Stimulated activated CD8-positive, alpha-beta memory T cell treated with anti-CD3 and anti-CD28 coated beads, Interleukin-4, amount 100 ng/mL, for 48 hours (primary cell): ENCODE data around the gene PCDHB5.
"Not testable (repeated sequence)": the region's sequence is repeated elsewhere in the genome, so short reads cannot be mapped to it uniquely, and the experiment has no call there.

Experiments
- DNase-seq: peaks from one replicate; pipeline ENCODE4 v3.0.0-alpha.2; 2020

Gene PCDHB5

DNA sequence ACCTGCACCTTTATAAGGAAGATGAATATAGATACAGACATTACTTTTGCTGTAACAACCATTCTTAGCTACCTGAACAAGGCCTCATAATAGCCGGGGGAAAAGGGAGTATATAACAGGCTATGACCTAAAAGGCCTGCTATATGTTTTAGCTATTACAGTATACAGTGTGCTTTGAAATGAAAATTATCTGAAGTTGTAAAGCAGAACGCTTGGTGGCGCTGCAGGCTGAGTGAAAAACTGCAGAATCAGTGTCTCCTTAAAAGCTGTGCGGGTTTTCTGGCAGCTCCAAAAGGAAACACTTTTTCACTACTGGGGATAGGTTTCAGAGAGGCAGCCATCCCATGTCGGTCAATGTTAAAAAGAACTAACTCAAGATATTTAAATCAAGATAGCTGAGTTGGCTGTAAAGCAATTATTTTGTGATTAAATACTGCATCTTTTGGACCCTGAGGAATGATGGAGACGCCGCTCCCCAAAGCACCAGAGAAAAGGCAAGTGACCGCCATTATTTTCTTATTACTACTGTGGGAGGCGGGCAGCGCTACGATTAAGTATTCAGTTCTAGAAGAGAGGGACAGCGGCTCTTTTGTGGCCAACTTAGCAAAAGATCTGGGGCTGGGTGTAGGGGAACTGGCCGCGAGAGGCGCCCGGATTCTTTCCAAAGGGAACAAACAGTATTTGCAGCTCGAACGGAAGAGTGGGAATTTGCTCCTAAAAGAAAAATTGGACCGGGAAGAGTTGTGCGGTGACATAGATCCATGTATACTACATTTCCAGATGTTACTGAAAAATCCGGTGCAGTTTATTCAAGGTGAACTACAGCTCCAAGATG lies 20.8 kb downstream of the PCDHB5 start:
- no peak for DNase-seq

DNA sequence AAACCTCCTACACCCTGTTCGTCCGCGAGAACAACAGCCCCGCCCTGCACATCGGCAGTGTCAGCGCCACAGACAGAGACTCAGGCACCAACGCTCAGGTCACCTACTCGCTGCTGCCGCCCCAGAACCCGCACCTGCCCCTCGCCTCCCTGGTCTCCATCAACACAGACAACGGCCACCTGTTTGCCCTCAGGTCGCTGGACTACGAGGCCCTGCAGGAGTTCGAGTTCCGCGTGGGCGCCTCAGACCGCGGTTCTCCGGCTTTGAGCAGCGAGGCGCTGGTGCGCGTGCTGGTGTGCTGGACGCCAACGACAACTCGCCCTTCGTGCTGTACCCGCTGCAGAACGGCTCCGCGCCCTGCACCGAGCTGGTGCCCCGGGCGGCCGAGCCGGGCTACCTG lies 22.4 kb downstream of the PCDHB5 start:
- not testable (repeated sequence) for DNase-seq

DNA sequence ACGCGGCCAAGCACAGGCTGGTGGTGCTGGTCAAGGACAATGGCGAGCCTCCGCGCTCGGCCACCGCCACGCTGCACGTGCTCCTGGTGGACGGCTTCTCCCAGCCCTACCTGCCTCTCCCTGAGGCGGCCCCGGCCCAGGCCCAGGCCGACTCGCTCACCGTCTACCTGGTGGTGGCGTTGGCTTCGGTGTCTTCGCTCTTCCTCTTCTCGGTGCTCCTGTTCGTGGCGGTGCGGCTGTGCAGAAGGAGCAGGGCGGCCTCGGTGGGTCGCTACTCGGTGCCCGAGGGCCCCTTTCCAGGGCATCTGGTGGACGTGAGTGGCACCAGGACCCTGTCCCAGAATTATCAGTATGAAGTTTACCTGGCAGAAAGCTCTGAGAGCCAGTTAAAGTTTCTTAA lies 22.9 kb downstream of the PCDHB5 start:
- not testable (repeated sequence) for DNase-seq

DNA sequence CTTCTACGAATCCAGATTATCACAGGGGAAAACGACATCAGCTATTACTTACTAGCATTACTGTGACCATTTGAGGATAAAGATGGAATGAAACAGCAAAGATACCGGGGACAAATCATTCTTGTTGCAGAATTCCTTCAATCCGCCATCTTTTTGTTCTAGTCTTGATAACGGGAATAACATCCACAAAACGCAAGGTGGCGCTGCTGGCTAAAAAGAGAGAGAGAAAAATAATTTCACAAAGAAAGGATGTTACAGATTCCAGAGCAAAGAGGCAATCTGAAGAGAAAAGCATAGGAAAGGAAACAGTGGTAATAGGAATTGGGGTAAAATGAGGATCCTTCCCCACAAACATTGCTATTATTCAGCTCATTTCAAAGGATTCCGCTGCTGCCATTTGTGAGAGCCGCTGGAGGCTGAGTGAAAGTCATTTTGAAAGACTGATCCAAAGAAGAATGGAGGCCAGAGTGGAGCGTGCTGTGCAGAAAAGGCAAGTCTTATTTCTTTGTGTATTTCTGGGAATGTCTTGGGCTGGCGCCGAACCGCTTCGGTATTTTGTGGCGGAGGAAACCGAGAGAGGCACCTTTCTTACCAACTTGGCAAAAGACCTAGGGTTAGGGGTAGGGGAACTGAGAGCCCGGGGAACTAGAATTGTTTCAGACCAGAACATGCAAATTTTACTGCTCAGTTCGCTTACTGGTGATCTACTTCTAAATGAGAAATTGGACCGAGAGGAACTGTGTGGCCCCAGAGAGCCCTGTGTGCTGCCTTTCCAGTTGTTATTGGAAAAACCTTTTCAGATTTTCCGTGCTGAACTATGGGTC lies 37.6 kb downstream of the PCDHB5 start, which contains the start of gene PCDHB7:
Gene PCDHB7 (plus strand): TSS at position 264 of the 824 bp plus-strand sequence. CDS start 192 bp downstream, at position 456.
- DNase-seq, result no peak

DNA sequence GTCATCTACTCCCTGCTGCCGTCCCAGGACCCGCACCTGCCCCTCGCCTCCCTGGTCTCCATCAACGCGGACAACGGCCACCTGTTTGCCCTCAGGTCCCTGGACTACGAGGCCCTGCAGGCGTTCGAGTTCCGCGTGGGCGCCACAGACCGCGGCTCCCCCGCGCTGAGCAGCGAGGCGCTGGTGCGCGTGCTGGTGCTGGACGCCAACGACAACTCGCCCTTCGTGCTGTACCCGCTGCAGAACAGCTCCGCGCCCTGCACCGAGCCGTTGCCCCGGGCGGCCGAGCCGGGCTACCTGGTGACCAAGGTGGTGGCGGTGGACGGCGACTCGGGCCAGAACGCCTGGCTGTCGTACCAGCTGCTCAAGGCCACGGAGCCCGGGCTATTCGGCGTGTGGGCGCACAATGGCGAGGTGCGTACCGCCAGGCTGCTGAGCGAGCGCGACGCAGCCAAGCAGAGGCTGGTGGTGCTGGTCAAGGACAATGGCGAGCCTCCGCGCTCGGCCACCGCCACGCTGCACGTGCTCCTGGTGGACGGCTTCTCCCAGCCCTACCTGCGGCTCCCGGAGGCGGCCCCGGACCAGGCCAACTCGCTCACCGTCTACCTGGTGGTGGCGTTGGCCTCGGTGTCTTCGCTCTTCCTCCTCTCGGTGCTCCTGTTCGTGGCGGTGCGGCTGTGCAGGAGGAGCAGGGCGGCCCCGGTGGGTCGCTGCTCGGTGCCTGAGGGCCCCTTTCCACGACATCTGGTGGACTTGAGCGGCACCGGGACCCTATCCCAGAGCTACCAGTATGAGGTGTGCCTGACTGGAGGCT lies 39.5 kb downstream of the PCDHB5 start:
- not testable (repeated sequence) for DNase-seq

DNA sequence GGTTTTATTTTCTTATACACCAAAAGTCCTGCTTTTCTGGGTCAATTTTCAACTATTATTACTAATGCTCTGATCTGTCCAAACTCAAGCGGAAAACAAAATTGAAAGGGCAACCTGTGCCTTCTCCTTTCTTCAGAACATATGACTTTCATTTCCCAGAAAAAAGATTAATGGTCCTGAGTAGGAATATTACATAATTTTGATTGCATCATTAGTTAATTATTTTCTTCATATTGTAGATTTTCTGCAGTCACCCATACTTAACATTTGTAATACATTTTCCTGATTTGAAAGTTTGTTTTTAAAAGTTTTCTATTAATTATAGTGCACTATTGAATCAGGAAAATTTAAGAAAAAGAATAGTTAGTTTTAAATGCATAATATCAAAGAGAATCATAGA lies 40.9 kb downstream of the PCDHB5 start:
- no peak for DNase-seq

DNA sequence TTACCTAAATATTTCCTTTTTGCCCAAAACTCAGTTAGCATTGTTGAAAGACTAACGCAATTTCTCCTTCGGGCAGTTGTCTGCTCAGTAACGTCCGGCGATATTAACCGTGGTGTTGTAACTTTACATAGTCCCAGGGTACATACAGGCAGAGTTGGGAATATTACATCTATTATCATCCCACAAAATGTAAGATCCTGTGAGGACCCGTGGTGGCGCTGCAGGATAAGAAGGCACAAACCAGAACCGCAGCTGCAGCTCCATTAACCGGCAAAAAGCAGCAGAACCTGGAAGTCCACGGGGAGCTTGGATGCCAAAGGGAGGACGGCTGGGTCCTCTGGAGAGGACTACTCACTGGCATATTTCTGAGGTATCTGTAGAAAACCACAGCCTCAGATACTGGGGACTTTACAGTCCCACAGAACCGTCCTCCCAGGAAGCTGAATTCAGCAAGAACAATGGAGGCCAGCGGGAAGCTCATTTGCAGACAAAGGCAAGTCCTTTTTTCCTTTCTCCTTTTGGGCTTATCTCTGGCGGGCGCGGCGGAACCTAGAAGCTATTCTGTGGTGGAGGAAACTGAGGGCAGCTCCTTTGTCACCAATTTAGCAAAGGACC lies 42.7 kb downstream of the PCDHB5 start, which contains the start of gene PCDHB8:
Gene PCDHB8 (plus strand): TSS at position 214 of the 615 bp plus-strand sequence. CDS start 245 bp downstream, at position 459.
- DNase-seq, result not testable (repeated sequence)

DNA sequence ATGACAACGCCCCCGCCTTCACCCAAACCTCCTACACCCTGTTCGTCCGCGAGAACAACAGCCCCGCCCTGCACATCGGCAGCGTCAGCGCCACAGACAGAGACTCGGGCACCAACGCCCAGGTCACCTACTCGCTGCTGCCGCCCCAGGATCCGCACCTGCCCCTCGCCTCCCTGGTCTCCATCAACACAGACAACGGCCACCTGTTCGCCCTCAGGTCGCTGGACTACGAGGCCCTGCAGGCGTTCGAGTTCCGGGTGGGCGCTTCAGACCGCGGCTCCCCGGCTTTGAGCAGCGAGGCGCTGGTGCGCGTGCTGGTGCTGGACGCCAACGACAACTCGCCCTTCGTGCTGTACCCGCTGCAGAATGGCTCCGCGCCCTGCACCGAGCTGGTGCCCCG lies 44.4 kb downstream of the PCDHB5 start:
- not testable (repeated sequence) for DNase-seq

DNA sequence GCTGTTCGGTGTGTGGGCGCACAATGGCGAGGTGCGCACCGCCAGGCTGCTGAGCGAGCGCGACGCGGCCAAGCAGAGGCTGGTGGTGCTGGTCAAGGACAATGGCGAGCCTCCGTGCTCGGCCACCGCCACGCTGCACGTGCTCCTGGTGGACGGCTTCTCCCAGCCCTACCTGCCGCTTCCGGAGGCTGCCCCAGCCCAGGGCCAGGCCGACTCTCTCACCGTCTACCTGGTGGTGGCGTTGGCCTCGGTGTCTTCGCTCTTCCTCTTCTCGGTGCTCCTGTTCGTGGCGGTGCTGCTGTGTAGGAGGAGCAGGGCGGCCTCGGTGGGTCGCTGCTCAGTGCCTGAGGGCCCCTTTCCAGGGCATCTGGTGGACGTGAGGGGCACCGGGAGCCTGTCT lies 44.9 kb downstream of the PCDHB5 start:
- not testable (repeated sequence) for DNase-seq

DNA sequence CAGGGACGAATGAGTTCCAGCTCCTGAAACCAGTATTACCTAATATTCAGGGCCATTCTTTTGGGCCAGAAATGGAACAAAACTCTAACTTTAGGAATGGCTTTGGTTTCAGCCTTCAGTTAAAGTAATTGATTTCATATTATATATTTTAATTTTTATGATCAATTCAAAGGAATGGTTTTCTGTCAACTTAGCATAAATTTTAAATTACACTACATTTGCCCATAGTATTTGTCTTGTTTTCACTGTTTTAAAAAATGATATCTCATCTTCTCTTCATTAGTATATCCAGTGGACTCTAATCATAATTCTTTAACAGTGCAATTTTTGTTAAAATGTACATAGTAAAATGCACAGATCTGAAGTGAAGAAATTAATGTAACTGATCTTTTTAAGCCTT lies 45.3 kb downstream of the PCDHB5 start:
- DNase-seq, result no peak

DNA sequence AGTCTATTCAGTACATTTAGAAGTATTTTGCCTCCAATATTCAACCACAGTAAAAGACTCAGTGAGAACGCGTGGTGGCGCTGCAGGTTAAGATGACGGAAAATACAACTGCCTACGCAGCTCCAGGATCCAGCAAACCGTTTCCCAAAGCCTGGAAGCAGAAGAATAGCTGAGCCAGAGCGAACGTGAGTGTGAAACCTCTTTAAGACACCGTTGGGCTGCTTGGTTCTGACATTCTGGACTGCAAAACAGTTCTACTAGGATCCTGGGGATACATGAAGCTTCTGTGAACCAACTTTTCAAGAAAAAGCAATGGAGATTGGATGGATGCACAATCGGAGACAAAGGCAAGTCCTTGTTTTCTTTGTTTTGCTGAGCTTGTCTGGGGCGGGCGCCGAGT lies 47.2 kb downstream of the PCDHB5 start, which contains the start of gene PCDHB16:
Gene PCDHB16 (plus strand): TSS at position 140 of the 400 bp plus-strand sequence. CDS start 173 bp downstream, at position 313.
- no peak for DNase-seq

DNA sequence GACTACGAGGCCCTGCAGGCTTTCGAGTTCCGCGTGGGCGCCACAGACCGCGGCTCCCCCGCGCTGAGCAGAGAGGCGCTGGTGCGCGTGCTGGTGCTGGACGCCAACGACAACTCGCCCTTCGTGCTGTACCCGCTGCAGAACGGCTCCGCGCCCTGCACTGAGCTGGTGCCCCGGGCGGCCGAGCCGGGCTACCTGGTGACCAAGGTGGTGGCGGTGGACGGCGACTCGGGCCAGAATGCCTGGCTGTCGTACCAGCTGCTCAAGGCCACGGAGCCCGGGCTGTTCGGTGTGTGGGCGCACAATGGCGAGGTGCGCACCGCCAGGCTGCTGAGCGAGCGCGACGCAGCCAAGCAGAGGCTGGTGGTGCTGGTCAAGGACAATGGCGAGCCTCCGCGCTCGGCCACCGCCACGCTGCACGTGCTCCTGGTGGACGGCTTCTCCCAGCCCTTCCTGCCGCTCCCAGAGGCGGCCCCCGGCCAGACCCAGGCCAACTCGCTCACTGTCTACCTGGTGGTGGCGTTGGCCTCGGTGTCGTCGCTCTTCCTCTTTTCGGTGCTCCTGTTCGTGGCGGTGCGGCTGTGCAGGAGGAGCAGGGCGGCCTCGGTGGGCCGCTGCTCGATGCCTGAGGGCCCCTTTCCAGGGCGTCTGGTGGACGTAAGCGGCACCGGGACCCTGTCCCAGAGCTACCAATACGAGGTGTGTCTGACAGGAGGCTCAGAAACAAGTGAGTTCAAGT lies 49.3 kb downstream of the PCDHB5 start:
- not testable (repeated sequence) for DNase-seq

DNA sequence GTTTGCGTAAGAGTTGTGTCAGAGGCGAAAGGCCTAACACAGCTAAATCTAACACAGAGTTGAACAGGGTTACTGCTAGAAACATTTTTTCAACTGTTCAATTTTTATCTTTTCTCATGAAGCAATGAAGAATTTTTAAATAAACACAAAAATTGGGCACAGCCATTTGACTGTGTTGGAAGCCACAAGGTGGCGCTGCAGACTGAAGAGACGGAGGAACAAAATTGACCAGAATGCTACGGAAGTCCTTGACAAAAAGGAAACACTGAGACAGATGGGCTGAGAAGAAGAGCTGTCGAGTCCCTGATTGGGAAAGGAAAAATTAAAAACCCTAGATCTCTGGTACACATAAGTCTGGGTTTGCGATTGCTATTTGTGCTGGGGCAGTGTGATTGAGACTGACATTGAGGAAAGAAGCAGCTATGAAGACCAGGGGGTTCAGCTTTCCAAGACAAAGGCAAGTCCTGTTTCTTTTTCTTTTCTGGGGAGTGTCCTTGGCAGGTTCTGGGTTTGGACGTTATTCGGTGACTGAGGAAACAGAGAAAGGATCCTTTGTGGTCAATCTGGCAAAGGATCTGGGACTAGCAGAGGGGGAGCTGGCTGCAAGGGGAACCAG lies 52.0 kb downstream of the PCDHB5 start, which contains the start of gene PCDHB9:
Gene PCDHB9 (plus strand): TSS at position 265 of the 616 bp plus-strand sequence. CDS start 158 bp downstream, at position 423.
- peak; percentile 53 for DNase-seq
